Peyer's patch (tissue), 4 donors: ENCODE results near the gene ARNT2. TPM values are rescaled to one million over a fixed set of nuclear protein-coding genes. Genes with fewer than 3 reads are reported as not detected.
"Not testable (repeated sequence)": the region's sequence is repeated elsewhere in the genome, so short reads cannot be mapped to it uniquely, and the experiment has no call there.

Source experiments
- DNase-seq, 3 donors: peaks; one replicate each; pipeline ENCODE4 v3.0.0-alpha.2; 2017 to 2019
- H3K27ac ChIP-seq, 4 donors: fragments of 200-600 bp; sonication (generic); one replicate each; pipeline ENCODE4 v1.5.1; 2016 to 2019
- H3K27me3 ChIP-seq, 2 donors: fragments of 200-600 bp; sonication (generic); one replicate each; pipeline ENCODE4 v1.5.1; 2019
- H3K36me3 ChIP-seq, 3 donors: fragments of 200-600 bp; sonication (generic); one replicate each; pipeline ENCODE4 v1.5.1; 2016 to 2019
- H3K4me1 ChIP-seq, 4 donors: fragments of 200-600 bp; sonication (generic); one replicate each; pipeline ENCODE4 v1.5.1; 2016 to 2019
- H3K4me3 ChIP-seq, 4 donors: fragments of 200-600 bp; sonication (generic); 1 replicate in 3 of 4; 2 replicates in 1 of 4; pipeline ENCODE4 v1.5.1; 2016 to 2019; ENCODE audit warnings: mild to moderate bottlenecking in 1 of 4
- H3K9me3 ChIP-seq, 4 donors: fragments of 200-600 bp; sonication (generic); one replicate each; pipeline ENCODE4 v1.5.1; 2016 to 2019; ENCODE audit warnings: mild to moderate bottlenecking in 1 of 4
- POLR2A ChIP-seq, 2 donors: fragments of 450-650 bp; IDR thresholded peaks; one replicate each; pipeline ENCODE4 v1.5.1; 2017; ENCODE audit warnings: antibody characterized with exemption in 2 of 2, mild to moderate bottlenecking in 2 of 2, moderate library complexity in 2 of 2
- total RNA-seq, 4 donors: library from RNA; depleted of rRNA; stranded (reverse); fragments of >200 nt; gene quantifications; one replicate each; pipeline ENCODE4 v1.1.0, GENCODE V29; 2016
- TF ChIP-seq, protein P1 (sequence below), 6 experiments: fragments of 450-650 bp in 4 of 6; fragments of 200-600 bp in 2 of 6; sonication (generic) in 1 of 6; IDR thresholded peaks; one replicate each; pipeline ENCODE4 v1.5.1; 2017 to 2019; ENCODE audit warnings: antibody characterized with exemption in 6 of 6, mild to moderate bottlenecking in 3 of 6, moderate library complexity in 1 of 6

Gene ARNT2
- total RNA-seq, 4 donors from 2014 or later = 2.5 to 10.3 (median 4.5) TPM

DNA sequence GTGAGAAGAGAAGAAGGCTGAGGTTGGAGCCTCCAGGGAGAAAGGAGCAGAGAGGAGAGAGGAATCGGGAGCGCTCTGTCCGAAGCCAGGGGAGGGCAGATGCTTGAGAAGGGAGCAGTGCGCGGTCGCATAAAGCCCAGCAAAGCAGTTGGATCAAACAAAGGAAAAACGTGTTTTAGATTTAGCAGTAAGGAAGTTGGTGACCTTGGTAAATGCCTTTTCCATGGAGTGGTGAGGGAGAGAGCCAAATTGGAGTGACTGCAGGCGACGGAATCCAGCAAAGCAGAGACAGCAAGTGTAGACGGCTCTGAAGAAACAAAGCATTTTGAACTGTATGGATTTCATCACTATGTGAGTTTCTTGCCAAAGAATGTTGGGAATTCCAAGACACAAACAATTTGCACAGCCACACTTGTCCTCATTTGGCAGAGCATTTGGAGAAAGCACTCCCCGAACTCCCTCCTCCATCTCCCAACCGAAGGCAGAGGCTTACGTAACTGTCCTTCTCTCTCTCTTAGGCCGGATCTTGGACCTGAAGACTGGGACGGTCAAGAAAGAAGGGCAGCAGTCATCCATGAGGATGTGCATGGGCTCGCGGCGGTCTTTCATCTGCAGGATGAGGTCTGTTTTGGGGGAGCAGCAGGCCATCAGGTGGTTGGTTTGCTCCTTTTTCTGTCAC, 103.6 kb downstream of the ARNT2 start:
- no peaks in the 10 kb centered on the region for H3K9me3 ChIP-seq
- H3K27me3 ChIP-seq = no peaks in the 10 kb centered on the region
- no peaks in the 10 kb centered on the region for H3K36me3 ChIP-seq
- DNase-seq = no peak
- no peaks in the 10 kb centered on the region for H3K4me1 ChIP-seq
- no peak overlapping the region for H3K4me3 ChIP-seq
- no peak for TF ChIP-seq POLR2A (IDR thresholded peaks at IDR 0.05)
- TF ChIP-seq, protein P1, sequence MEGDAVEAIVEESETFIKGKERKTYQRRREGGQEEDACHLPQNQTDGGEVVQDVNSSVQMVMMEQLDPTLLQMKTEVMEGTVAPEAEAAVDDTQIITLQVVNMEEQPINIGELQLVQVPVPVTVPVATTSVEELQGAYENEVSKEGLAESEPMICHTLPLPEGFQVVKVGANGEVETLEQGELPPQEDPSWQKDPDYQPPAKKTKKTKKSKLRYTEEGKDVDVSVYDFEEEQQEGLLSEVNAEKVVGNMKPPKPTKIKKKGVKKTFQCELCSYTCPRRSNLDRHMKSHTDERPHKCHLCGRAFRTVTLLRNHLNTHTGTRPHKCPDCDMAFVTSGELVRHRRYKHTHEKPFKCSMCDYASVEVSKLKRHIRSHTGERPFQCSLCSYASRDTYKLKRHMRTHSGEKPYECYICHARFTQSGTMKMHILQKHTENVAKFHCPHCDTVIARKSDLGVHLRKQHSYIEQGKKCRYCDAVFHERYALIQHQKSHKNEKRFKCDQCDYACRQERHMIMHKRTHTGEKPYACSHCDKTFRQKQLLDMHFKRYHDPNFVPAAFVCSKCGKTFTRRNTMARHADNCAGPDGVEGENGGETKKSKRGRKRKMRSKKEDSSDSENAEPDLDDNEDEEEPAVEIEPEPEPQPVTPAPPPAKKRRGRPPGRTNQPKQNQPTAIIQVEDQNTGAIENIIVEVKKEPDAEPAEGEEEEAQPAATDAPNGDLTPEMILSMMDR (IDR thresholded peaks at IDR 0.05) = no peak
- H3K27ac ChIP-seq = no peak overlapping the region

DNA sequence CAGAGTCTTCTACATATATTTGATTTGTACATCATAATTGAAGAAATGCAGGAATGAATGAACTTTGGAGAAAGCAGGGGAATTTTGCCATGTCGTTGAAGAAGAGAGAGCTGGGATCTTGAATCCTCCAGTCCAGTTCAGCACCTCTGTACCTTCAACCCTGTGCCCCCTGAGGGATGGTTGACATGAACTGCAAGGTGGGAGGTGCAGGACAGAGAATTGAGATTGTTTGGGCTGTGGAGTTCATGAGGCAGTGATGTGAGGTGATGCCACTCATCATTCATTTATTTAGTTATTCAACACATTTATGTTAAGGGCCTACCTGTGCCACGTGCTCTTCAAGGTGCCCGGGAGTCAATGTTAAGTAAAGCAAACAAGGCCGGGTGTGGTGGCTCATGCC, 104.6 kb downstream of the ARNT2 start:
- H3K9me3 ChIP-seq = no peaks in the 10 kb centered on the region
- H3K4me1 ChIP-seq = no peaks in the 10 kb centered on the region
- H3K36me3 ChIP-seq = no peaks in the 10 kb centered on the region
- no peak for TF ChIP-seq POLR2A (IDR thresholded peaks at IDR 0.05)
- TF ChIP-seq, protein P1 (IDR thresholded peaks at IDR 0.05) = no peak
- H3K4me3 ChIP-seq = no peak overlapping the region
- no peaks in the 10 kb centered on the region for H3K27me3 ChIP-seq
- DNase-seq = no peak
- H3K27ac ChIP-seq = no peak overlapping the region

DNA sequence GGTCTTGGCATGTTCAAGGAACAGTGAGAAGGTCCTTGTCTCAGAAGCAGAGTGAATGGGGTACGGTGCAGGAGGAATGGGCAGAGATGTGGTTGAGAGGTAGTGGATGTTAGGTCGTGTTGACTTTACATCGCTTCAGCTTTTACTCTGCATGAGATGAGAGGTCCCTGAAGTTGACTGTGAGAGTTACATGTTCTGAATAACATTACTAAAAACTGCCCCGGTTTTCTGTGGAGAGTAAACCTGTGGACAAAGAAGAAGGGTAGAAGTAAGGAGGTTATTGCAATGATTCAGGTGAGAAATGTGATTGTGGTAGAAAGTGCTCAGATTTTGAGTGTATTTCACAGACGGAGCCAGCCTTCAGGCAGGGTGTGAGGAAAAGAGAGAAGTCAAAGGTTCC, 105.6 kb downstream of the ARNT2 start:
- Histone ChIP-seq H3K4me3 (no peak overlapping the region), H3K27me3 (no peaks in the 10 kb centered on the region), H3K4me1 (no peaks in the 10 kb centered on the region), H3K27ac (no peak overlapping the region), H3K36me3 (no peaks in the 10 kb centered on the region), H3K9me3 (no peaks in the 10 kb centered on the region)
- TF ChIP-seq, protein P1 (IDR thresholded peaks at IDR 0.05) = no peak
- no peak for DNase-seq

DNA sequence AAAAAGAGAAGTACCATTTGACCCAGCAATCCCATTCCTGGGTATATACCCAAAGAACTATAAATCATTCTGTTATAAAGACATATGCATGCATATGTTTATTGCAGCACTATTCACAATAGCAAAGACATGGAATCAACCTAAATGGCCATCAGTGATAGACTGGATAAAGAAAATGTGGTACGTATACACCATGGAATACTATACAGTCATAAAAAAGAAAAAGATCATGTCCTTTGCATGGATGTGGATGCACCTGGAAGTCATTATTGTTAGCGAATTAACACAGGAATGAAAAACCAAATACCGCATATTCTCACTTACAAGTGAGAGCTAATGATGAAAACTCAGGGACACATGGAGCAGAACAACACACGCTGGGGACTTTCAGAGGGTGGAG, 106.8 kb downstream of the ARNT2 start:
- not testable (repeated sequence) for H3K27me3 ChIP-seq, H3K9me3 ChIP-seq, H3K36me3 ChIP-seq, H3K4me3 ChIP-seq, DNase-seq, H3K27ac ChIP-seq, H3K4me1 ChIP-seq

DNA sequence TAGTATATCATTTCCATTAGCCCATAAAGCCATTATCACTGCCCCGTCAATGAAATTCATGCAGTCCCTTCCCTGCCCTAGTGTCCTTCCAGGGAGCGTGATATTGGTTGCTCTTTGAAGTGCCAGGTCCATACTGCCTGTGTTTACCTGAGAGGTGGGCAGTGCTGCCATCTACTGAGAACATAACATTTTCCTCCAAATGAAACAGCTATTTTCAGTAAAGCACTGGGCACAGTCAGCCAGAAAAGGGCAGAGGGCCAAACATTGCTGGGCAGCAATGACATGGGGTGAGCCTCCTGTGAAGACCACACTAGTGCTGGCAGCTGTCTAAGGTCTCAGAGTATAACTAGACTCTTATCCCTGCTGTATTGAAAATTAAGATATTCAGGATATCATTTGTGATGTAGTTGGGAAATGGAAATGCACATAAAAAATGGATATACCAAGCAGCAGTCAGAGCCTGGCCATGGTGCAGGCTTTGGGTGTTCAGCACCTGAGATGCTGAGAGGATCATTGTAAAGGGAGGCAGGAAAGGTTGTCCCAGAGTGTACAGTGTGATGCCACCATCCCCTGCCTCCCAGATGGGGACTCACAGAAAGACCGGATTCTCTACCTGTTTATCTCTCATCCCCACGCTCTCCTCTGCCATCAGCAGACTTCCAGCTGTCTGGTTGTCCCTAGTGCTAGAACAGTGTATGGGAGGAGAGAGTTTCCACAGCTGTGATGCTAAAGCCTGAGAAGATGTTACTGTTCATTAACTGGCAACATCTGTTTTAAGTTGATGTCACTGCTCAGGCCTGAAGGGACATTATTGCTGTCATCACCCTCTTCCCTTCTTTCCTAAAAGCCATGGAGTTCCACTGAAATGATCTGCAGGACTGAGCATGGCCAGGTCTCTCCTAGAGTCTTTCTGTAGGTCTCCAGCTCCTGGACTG, 108.8 kb downstream of the ARNT2 start:
- H3K36me3 ChIP-seq = no peaks in the 10 kb centered on the region
- H3K9me3 ChIP-seq = no peaks in the 10 kb centered on the region
- no peak for DNase-seq
- H3K4me3 ChIP-seq = no peak overlapping the region
- TF ChIP-seq, protein P1 (IDR thresholded peaks at IDR 0.05) = no peak
- no peak for TF ChIP-seq POLR2A (IDR thresholded peaks at IDR 0.05)
- no peak overlapping the region for H3K27ac ChIP-seq
- no peaks in the 10 kb centered on the region for H3K4me1 ChIP-seq
- no peaks in the 10 kb centered on the region for H3K27me3 ChIP-seq

DNA sequence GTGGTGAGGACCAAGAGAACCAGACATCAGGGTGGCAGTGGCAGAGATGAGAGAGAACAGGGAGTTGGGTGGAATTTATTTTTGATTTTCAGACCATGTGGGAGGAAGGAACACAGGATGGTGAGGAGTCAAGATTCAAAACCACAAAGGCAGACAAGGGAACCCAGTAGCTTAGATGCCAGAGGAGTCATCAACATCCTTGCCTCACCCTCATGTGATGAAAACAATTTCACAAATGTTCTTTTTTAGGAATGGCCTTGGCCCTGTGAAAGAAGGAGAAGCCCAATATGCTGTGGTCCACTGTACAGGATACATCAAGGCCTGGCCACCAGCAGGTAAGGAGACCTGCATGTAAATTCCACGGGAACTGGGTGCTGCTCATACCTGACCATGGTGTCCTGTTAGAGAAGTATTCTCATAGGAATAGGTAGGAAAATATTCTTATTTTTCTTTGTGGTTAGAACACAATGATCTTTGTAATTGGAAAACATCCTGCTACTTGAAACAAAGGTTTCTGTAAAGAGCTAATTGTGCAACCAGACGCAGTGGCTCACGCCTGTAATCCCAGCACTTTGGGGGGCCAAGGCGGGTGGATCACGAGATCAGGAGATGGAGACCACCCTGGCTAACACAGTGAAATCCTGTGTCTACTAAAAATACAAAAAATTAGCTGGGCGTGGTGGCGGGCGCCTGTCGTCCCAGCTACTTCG, 110.0 kb downstream of the ARNT2 start:
- H3K9me3 ChIP-seq = no peaks in the 10 kb centered on the region
- no peak overlapping the region for H3K27ac ChIP-seq
- H3K27me3 ChIP-seq = no peaks in the 10 kb centered on the region
- no peak for DNase-seq
- no peak overlapping the region for H3K4me3 ChIP-seq
- no peak for TF ChIP-seq POLR2A (IDR thresholded peaks at IDR 0.05)
- TF ChIP-seq, protein P1 (IDR thresholded peaks at IDR 0.05) = no peak
- H3K36me3 ChIP-seq = no peaks in the 10 kb centered on the region
- H3K4me1 ChIP-seq = no peaks in the 10 kb centered on the region
